Globus pallidus (tissue), 1 donor: Measurements from ENCODE around the gene MBD1.
"Not testable (repeated sequence)": the region's sequence is repeated elsewhere in the genome, so short reads cannot be mapped to it uniquely, and the experiment has no call there.

Experiments used
- DNase-seq: peaks from one replicate; pipeline ENCODE4 v3.0.0-alpha.2; 2015; ENCODE audit warnings: low spot score

The MBD1 gene

DNA sequence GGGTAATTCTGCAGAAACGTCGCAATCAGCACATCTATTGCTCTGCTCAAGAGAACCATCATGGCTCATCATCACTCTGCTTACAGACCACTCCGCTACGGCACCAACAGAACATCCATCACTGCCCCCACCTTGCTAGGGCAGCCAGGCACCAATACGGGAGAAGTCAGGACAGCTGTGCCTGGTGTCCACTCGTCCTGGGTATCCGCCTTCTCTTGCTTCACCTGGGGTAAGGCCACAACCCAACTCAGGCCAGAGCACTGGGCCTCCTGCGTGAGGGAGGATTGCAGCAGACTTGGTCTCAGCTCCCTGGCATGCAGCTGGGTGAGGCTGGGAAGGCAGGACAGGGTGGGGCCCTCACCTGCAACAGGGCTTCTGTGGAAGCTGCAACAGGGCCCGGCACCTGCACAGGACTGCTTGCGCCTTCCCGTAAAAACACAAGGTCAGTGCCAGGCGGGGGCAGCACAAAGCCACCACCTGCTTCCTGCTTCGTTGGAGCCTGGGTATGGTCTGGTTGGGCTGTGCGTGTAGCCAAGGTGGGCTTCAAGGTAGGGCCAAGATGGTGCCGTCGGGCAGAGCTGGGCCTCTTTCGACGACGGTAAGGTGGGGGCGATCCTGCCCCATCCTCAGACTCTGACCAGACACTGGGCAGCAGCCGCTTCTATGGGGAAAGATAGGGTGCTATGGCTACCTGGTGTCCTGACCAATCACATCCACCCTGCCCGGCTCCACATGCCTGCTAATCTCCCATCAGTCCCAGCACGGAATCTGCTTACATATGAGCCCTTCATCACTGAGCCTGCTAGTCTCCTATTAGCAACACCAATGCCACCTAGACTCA lies 7.9 kb downstream of the MBD1 start:
- no peak for DNase-seq

DNA sequence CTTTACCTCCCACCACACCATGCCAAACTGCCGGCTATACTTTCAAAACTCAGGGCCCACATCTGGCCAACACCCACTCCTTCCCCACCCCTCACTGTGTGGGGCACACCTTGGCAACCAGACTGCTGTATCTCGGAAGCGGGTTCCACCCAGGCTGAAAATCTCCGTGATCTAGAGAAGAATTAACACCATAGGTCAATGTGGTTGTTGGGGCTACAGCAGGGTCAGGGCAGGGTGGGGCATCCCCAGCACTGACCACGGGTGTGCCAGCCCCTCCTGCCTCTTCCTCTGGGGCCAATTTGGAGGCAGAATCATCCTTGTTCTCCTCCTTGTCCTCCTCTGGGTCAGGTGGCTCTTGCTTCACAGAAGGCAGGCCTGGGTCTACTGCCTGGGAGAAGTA lies 8.8 kb downstream of the MBD1 start:
- no peak for DNase-seq

DNA sequence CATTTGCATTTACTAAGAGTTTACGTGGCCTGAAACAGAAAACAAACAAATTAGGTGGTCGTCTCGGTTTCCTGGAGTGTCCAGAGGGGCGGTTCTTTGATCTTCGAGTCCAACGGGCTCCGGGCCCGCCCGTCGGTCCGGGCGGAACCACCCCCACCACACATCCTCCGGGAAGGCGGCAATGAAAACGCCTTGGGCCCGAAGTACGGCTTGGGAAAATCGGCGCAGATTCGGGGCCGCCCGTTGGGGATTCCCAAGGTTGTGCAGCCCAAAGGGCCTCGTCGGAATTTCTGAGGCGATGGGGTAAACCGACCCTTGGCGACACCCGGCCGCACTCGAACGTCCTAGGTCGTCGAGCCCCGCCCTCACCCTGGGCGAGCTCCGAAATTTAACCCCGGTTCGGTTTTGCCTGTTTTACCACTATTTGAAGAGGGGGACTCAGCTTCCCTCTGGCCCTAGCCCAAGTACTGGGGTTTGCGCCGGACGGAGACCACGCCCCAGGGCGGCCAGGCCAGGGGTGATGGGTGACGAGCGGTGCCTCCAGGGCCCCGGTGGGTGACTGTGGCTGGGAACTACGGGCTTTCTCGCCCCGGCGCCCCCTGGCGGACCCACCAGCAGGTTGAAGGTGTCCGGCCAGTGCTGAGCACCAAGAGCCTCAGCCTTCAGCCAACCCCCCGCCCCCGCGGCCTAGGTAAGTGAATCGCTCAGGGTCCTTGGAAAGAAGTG lies 13.1 kb downstream of the MBD1 start:
- DNase-seq, result peak; percentile 51

DNA sequence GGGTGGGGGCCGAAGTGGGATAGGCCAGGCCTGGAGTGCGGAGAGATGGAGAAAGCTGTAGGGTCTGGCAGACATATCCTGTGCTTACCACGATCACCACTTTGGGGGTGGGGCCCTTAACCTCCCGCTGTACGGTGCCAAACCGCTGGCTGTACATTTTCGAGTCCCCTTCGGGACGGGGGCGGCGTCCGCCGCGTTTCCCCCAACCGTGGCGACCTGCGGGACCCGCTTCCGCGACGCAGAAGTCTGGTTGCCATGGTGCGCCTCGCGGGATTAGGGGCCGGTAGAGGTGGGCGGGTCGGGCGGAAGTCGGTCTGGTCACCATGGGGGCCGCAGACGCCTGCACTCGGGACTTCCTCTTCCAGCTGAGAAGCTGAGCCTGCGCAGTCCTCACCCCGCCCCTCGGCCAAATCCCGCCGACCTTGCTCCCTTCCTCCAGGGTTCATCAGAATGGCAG lies 15.0 kb downstream of the MBD1 start, which contains the start of gene CFAP53:
TSS of gene CFAP53 (minus strand) at position 248 of the 457 bp plus-strand sequence. CDS start at position 157, 91 bp downstream.
- DNase-seq, result peak; percentile 80

DNA sequence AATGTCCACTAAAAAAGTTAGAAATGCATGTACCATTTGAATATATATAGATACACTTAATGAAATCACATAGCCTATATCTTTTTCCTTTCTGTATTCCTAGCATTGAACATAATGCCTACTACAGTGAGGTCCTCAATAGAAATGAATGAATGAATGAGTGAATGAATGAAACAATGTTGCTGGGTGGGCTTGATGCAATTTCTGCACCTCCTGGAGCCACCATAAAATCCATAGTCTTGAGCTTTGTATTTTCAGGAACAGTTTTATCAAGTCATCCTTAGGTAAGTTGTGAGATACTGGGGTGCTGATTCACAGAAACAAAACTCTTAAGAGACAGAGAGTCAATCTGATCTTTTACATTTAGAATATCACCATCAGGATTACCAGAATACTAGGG lies 18.3 kb downstream of the MBD1 start:
- no peak for DNase-seq

DNA sequence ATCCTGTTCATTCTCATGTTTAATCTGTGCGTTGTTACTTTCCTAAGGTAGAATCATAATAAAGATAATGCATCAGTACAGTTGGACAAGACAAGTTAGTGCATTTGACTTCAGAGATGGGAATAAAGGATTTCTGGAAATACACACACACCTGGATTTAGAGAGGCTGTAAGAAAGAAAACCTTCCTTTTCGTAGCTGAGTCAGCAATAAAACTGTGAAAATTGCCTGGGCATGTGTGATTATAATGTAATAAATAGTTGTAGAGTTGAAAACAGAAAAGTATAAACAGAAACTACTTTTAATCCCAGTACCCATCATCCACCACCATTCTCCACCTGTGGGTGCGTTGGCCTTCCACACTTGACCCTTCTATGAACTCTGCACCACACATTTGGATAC lies 30.4 kb downstream of the MBD1 start:
- DNase-seq, result no peak

DNA sequence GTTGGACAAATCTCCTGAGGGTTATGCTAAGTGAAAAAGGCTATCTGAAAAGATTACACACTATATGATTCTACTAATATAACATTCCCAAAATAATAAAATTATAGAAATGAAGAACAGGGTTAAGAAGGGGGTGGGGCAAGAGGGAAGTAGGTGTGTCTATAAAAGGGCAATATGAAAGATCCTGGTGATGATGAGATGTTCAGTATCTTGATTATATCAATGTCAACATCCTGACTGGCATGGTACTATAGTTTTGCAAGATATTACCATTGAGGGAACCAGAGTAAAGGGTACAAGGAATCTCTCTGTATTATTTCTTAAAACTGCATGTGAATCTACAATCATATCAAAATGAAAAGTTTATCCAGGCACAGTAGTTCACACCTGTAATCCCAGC lies 31.7 kb downstream of the MBD1 start:
- DNase-seq, result no peak

DNA sequence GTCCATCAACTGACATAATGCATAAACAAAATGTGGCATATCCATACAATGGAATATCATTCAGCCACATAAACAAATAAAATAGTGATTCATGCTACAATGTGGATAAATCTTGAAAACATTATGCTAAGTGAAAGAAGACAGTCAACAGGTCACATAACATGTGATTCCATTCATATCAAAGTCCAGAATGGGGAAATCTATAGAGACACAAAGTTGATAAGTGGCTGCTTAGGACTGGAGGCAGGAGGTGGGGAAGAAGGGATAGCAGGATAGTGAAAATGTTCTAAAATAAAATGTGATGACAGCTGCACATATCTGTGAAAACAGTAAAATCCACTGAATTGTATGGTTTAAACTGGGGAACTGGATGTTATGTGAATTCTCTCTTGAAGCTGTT lies 33.8 kb downstream of the MBD1 start:
- DNase-seq, result no peak

DNA sequence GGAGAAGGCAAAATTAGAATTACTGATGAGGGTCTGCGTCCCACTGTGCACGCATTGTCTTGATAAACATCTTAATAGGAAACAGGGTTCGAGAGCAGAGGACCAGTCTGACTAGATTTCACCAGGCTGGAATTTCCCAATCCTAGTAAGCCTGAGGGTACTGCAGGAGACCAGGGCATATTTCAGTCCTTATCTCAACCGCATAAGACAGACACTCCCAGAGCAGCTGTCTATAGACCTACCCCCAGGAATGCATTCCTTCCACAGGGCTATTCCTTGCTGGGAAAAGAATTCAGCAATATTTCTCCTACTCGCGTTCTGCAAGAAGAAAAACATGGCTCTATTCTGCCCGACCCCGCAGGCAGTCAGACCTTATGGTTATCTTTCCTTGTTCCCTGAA lies 39.6 kb downstream of the MBD1 start:
- not testable (repeated sequence) for DNase-seq

DNA sequence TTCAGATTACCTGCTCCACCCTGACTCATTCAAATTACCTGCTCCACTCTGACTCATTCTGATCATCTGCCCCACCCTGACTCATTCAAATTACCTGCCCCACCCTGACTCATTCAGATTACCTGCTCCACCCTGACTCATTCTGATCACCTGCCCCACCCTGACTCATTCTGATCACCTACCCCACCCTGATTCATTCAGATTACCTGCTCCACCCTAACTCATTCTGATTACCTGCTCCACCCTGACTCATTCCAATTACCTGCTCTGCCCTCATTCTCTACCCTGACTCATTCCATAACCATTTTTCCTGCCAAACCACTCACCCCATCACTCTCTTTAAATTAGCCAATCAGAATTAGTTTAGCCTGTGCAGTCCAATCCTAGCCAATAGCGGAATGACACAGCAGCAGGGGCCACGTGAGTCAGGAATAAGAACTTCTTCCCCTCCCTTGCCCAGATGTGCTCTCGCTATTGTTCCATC lies 41.2 kb downstream of the MBD1 start:
- no peak for DNase-seq

DNA sequence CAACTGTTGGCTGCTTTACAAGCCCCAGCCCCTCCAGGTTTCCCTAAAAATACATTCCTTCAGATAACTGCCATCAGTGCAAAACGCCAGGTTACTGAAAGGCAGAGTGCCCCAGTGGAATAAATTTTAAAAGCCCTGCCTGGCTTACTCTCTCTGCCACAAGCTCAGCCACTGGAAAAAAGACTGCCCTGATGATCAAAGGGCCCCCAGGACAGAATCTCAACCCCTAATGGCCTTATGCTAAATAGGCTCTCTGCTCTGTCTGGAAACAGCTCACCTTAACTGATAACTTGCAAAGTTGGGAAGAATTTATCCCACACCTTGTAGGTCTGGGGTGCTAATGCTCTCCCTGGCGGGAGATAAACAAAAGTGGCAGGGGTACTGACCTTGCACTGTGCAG lies 48.9 kb downstream of the MBD1 start:
- DNase-seq, result no peak

DNA sequence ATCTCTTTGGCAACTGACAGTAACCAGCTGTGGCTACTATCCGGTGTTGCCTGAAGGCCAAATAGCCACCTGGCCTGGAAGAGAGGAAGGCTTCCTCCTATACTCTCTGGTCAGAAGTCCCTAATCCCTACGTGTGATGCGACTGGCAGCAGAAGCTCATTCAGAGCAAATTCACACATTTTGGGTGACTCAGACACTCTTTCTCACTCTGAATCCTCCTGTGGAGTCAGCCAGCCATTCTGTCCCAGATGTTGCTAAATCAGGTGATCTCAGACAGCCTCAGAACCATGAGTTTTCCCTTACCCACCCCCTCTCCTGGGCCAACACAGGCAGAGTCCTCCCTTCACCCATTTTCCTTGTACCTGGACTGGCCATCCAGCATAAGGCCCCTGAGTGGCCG lies 49.7 kb downstream of the MBD1 start:
- no peak for DNase-seq

DNA sequence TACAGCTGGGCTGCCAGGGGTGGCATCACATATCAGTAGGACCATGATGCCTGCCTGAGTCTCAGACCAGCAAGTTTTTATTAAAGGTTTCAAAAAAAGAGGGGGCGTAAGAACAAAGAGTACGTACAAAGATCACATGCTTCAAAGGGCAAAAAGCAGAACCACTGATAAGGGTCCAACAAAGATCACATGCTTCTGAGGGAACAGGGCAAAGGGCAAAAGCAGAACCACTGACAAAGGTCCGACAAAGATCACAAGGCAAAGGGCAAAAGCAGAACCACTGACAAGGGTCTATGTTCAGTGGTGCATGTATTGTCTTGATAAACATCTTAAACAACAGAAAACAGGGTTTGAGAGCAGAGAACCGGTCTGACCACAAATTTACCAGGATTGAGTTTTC lies 61.1 kb downstream of the MBD1 start:
- not testable (repeated sequence) for DNase-seq
